EH (cell line): Measurements from ENCODE around the gene CHI3L2.

ENCODE experiments used
- DNase-seq: peaks from one replicate; pipeline ENCODE4 v3.0.0-alpha.2; 2015; ENCODE audit warnings: low read depth

The CHI3L2 gene

DNA sequence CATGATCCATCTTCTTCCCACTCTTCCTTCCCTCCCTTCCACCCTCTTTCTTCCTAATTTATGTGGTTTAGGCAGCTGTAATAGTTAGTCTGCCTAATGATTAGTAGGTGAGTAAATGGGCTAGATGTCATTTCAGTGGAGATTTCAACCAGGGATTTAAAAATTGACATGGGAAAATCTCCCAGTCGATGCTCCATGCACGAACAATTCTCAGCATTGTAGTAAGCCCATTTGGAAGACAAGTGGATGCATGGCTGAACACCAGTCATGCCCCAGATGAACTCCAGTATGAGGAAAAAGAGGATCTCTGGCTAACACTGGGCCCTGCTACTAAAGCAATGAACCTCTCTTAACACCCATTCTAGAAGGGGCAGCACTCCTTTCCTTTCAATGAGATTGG lies 25.3 kb downstream of the CHI3L2 start:
- DNase-seq = no peak

DNA sequence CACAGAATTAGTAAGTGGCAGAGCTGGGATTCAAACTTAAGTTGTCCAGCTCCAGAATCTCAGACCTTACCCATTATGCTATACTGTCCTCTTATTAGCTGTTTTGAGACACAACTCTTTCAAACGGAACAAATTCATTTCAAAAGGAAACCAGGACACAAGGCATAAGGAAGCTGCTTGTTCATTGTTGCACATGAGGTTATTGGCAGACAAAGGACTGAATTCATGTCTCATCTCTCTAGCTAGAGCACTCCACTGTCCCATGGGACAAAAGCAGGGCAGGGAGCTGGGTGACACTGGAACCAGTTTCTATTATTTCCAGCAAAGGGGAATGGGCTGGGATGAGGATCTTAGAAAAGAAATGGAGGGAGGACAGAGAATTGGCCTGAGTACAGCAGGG lies 26.4 kb downstream of the CHI3L2 start:
- DNase-seq = no peak

DNA sequence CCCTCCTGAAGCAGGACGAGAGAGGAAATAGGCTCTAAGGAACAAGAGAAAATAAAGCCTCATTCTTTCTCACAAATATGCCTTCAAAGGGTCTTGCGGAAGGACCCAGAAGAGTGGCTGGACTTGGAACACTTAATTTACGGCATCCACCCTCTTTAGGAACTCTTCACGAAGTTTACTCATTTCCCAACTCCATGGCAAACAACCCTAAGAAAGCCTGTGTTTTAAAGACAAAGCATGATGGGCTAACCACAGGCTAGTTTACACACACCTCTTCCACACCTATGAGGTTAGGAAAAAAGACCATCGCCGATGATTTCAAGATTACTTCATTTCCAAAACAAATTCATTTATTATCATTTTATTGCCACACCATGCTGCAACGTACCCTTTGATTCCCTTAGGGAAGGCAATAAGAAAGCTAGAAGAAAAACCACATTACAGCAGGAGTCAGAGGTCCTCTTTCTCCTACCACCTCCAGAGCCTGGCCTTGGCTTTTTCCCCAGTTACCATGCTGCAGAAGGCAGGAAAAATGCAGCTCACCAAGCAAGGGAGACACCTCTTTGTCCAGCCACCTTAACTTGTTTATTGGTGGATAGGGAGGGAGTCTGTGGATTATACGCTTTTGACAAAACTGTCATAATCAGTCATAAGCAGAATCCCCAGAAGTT lies 29.6 kb downstream of the CHI3L2 start:
- no peak for DNase-seq

DNA sequence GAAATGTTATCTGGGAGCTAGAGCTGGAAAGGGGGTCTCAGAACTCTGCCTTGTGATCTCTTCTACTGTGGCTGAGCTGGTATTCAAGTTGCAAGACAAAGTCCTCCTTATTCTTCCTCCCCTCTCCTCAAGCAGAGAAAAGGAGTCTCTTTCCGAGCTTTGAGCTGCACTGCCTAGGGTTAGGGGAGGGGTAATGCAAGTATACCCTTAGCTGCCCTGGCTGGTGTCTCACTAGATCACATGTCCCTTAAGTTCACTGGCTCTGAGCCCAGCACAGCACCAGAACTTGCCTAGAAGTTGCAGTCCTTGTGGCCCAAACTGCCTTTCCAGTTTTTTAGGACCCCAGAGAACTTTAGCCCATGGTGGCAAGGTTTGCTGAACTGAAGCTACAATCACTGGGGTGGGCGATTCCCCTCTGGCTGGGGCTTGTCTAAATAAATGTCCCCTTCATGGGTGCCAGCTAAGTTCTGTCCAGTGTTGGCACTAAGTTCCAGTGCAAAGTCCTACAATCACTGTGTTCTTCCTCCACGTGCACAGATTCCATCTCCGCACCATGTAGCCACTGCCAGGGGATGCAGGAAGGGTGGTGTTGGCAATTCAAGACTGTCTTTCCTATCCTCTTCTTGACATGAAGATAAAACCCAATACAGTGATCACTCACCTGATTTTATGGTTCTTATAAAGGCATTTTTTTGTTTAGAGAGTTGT lies 40.4 kb downstream of the CHI3L2 start:
- DNase-seq = no peak

DNA sequence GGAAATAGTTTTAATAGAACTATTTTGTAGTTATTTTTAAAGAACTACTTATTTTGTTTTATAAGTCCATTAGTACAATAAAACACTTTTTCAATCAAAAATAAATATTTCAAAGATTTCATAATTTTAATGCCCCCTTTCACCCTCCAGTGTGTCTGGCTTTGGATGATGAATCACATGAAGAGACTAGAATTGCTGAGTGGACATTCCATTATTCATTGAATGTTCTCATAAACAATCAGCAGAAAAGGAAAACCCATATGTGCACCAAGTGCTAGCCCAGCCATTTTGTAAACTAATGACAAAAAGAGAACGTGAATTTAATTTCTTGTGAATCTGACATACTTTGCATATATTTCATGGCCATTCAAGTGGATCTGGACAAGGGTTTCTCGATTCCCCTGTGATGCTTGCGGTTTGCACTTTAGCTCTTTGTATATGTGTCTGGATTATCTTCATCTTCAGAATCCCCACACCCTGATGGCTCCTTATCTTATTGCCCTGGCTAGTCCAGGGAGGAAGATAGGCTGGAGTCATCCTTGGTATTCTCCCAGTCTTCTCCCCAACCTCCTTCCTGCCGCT lies 42.4 kb downstream of the CHI3L2 start:
- DNase-seq = no peak

DNA sequence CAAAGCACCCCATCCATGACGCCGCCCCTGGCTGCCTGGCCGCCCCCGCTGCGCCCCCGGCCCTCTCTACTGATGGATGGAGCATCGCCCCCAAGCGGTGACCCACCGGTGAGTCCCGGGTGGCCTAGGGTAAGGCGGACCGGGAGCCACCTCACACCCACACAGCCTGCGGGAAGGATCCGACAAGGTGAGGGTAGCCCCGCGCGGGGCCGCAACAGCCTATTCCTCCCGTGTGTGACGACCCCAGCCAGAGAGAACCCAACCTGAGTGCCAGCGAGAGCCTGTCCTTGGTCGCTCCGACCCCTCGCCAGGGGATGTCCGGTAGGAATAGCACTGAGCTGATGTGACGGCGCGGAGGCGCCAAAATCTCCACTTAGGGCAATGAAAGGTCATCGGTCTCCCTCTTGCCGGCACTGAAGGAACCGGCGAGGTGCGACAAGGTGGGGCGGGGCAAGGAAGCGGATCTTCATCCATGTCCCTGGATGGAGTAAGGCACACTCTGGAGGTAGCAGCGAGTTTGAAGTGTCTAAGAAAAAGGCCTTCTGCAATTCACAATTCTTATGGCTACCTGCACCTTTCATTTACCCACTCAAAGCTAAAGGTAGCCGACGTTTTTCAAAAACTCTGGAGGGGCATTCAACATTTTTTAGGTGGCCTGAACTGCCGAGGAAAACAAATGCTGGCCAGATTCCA lies 43.4 kb downstream of the CHI3L2 start:
- DNase-seq = no peak

DNA sequence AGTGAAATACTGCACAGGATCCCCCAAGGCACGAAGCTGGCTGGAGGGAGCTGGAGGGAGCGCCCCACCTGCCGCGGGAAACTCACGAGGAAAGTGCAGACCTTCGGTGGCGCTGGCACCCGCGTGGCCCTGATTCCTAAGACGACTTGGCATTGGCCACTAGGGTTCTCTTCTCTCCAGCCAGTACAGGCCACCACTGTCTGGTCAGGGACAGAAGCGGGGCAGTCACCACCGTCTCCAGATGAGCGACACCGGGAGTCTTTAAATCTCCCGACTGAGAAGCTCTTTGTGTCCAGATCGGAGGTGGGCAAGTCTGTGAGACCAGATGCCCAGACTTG lies 43.9 kb downstream of the CHI3L2 start:
- no peak for DNase-seq

DNA sequence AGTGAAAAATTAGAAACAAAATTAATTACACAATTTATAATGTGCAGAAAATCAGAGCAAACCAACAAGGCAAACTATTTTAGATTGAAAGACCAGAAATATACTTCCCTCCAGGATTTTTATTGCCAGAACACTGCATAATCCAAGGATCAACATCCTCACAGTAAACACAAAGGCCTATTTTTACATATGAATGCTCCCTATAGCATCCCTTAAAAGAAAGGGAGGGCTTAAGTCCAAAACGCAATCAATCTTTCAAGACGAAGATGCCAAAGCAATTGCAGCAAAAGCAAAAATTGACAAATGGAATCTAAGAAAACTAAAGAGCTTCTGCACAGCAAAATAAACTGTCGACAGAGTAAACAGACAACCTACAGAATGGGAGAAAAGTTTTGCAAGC lies 44.6 kb downstream of the CHI3L2 start:
- no peak for DNase-seq

DNA sequence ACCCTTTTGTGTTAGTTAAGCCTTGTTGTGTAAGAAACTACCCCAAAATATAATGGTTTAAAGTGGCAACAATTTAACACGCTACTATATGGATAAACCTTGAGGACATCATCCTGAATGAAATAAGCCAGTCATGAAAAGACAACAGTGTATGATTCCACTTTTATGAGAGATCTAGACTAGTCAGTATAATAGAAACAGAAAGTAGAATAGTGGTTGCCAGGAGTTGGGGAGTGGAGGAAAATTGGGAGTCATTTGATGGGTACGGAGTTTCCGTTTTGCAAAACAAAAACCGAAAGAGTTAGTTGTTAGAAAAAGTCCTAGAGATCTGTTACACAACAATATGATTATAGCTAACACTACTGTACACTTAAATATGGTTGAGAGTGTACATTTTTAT lies 47.1 kb downstream of the CHI3L2 start:
- DNase-seq = no peak

DNA sequence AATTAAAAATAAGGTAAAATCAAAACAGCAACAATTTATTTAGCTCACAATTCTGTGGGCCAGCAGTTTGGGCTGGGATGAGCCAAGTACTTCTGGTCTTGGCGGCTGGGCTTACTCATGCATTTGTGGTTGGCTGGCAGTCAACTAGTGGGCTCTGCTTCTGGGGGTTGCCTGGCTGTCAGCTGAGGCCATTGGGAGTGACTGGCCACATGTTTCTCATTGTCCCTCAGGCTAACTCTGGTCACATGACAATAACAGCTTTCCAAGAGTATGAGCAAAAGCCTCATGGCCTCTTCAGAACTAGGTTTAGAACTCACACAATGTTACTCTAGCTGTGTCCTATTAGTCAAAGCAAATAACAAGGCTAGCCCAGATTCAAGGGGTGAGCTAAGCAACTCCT lies 47.6 kb downstream of the CHI3L2 start:
- peak; percentile 87 for DNase-seq

DNA sequence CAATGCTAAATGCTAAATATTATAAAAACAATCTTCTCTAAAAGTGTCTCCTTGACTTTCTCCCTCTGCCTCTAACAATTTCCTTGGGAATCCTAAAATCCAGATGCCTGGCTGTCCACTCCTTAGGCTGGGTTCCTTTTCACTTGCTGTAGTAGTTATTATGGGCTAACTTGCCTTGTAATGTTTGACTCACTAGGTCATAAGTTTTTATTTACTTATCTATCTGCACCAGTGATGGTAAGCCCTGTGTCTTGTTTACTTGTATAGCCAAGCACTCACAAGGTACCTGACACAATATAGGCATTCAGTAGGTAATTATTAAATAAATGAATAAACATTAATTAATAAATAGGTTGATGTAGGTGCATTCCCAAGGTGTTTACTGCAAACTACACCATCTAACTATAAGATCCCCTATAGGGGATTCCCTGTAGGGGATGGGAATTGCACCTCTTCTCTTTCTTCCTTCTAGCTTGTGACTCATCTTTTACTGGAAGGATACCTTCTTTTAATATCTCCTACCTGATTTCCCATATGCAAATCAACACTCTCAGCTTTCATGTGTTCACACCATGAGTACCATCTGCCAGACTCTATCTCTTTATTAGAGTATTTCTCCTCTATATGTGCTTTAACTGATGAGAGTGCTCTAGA lies 48.4 kb downstream of the CHI3L2 start:
- DNase-seq = no peak

DNA sequence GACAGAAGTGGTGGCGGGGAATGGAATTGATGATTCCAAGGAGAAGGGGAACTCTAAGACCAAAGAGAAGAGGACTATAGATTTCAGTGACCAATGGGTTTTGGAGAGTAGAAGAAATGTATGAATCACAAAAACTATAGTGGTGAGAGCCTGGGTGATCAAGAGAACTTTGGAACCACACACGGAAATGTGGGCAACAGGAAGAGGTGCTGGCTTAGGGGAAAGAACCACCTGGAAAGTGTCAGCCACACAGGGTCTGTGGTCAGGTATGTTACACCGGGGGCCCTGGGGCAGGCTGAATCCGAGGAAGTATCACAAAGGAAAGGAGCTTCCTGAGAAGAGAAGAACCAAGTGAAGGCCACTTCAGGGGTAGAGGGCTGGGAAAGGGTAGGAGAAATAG lies 51.6 kb downstream of the CHI3L2 start:
- DNase-seq = no peak

DNA sequence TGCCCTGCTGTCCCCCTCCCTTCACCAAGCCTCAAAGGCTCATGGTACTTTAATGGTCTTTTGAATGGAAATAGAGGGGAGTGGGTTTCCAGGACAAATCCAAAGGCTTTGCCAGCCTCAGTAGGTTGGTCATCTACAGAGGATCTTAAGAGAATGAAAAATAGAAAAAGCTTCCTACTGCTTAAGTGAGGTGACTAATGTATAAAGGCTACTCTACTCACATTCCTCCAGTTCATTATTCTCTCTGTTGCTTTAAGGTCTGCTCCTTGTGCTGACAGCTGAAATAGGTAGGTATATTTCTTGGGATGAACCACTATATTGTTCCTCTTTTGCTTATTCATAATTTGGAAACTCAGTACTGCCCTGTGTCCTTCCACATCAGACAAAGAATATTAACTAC lies 52.8 kb downstream of the CHI3L2 start:
- DNase-seq = no peak

DNA sequence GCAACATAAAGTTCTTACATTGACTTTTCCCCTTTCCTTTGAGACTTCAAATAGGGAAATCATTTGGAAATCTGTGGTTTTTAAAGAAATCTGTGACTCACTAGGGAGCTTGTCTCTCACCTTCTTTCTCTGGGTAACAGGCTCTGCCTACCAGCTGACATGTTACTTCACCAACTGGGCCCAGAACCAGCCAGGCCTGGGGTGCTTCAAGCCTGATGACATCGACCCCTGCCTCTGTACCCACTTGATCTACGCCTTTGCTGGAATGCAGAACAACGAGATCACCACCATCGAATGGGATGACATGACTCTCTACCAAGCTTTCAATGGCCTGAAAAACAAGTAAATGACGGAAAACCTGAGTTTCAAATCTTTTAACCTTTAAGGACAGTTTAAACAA lies 53.9 kb downstream of the CHI3L2 start:
- no peak for DNase-seq

DNA sequence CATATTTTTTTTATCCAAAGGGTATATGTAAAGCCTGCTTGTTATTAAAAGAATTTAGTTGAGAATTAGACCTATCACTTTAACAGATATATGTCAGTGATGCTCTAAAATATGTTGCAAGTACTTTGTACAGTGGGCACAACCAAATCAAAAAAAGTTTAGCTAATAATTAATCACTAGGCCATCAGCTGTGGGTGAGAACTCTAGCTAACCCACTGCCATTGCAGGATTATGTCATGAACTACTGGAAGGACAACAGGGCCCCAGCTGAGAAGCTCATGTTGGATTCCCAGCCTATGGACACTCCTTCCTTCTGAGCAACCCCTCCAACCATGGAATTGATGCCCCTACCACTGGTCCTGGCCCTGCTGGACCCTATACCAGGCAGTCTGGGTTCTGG lies 56.3 kb downstream of the CHI3L2 start:
- DNase-seq = no peak

DNA sequence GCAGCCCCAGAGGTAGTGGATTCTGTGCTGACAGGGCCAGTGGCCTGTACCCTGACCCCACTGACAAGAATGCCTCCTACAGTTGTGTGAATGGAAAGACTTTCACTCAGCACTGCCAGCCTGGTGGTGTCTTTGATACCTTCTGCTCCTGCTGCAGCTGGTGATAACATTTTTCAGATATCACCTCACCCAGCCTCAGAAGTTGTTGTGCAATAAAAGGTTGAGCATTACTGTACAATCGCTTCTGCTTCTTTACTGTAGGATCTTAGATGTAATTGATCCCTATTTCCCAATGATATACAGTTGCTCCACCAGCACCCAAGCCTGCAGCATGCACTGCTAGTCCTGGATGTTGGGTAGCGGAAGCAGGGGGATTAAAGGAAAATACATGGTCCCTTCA lies 58.4 kb downstream of the CHI3L2 start:
- DNase-seq = no peak

DNA sequence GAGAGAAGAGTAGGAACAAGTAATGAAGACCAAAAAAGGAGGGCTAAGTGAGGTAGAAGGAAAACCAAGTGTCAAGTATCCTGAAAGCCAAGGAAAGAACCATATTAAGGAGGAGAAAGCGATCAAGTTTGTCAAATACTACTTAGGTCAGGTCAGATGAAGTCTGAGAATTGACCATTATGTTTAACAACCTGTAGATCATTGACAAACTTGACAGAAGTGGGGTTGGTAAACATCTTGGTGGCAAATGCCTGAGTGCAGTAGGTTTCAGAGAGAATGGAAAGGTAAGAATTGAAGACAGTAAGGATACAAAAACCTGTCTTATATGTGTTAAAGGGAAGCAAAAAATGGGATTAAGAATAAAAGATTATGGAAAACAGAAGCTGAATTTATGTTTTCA lies 59.4 kb downstream of the CHI3L2 start:
- no peak for DNase-seq

DNA sequence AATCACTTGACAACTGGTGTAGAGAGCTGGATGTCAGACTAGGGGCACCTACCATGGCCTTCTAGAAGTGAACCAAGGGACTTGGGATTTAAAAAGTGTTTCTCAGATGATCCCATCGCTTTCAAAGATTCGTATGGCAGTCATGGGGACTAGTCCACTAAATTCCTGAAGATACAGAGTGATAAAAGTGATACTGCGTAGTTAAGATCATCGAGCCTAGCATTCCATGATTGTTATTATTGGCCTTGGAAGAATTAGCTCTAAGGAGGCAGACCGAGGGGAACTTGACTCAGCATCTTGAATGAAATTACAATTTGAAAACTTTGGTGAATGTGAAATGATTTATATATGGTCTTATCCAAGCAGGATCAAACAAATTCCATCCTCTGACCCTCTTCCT lies 61.9 kb downstream of the CHI3L2 start:
- peak; percentile 3 for DNase-seq

DNA sequence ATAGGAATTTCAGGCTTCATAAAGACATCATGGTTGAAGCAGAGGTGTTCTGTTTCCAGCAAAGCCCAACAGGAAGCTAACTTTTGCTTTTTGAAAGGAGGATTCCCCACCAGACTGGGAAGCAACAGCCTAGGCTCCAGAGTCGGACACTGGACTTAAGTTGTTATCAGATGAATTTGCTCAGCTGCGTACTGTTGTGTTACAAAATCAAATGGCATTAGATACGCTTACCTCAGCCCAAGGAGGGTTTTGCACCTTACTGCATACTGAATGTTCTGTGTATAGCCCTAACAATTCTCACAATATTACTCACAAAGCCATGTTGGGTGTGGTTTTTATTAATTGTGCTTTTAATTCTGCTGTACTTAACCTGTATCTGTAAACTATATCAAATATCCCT lies 62.6 kb downstream of the CHI3L2 start:
- DNase-seq = no peak

DNA sequence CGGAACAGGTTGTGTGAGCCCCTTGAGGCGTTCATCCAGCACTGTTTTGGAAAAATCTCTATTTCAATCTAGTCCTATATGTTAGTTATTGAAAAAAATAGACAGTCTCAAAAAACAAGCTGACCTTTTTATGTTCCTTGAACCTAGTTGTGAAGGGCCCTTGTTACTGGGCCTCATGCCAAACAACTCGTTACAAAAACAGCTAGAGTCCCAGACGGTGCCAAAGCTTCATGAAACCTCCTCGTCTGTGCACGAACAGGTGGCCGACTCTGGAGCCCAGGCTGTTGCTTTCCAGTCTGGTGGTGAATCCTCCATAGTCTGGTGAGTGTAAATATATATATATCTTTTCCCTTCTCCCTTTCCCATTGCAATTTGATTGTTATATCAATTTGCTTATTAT lies 63.1 kb downstream of the CHI3L2 start, which contains the start of gene CHIA:
TSS of gene CHIA (plus strand) at position 222 of the 400 bp plus-strand sequence. CDS start 19,617 bp downstream, outside the sequence.
- DNase-seq = no peak
